B cell (primary cell): ENCODE results near the gene ADORA3.

ENCODE experiments used
- CTCF ChIP-seq: fragments of 200-600 bp; IDR thresholded peaks from one replicate; pipeline ENCODE4 v1.8.0; 2022; ENCODE audit warnings: antibody characterized with exemption, mild to moderate bottlenecking
- EZH2 ChIP-seq: IDR thresholded peaks from 2 replicates; pipeline ENCODE4 v1.6.1; 2012; ENCODE audit warnings: borderline replicate concordance, low read depth, mild to moderate bottlenecking, moderate library complexity, low read length; ENCODE audit not compliant: insufficient read depth, poor library complexity, severe bottlenecking

- TF ChIP-seq CTCF (no peak), EZH2 (no peak)
Measured at GRCh38 chr1:111461765-111462164, 41.7 kb downstream of the ADORA3 start.
